Activated naive CD8-positive, alpha-beta T cell treated with anti-CD3 and anti-CD28 coated beads, Interleukin-2, amount 50 U/mL, for 24 hours (primary cell): Measurements from ENCODE around the gene ZBTB8OS.

Experiments
- ATAC-seq: fragments of 150-1000 bp; cut with Tn5 transposase; one replicate; pipeline ENCODE4 v1.10.0; 2021
- DNase-seq: peaks from one replicate; pipeline ENCODE4 v3.0.0; 2021
- H3K27ac Mint-ChIP-seq: one replicate; pipeline ENCODE4 v1.8.0; 2021; ENCODE audit warnings: mild to moderate bottlenecking, mixed read lengths
- H3K27me3 Mint-ChIP-seq: one replicate; pipeline ENCODE4 v1.8.0; 2021; ENCODE audit warnings: mixed read lengths
- H3K36me3 Mint-ChIP-seq: one replicate; pipeline ENCODE4 v1.8.0; 2021; ENCODE audit warnings: low read depth, mixed read lengths
- H3K4me1 Mint-ChIP-seq: one replicate; pipeline ENCODE4 v1.8.0; 2021; ENCODE audit warnings: mixed read lengths
- H3K4me3 Mint-ChIP-seq: one replicate; pipeline ENCODE4 v1.8.0; 2021; ENCODE audit warnings: mild to moderate bottlenecking, moderate library complexity, mixed read lengths
- H3K9me3 Mint-ChIP-seq: one replicate; pipeline ENCODE4 v1.8.0; 2021; ENCODE audit warnings: mixed read lengths

The ZBTB8OS gene

DNA sequence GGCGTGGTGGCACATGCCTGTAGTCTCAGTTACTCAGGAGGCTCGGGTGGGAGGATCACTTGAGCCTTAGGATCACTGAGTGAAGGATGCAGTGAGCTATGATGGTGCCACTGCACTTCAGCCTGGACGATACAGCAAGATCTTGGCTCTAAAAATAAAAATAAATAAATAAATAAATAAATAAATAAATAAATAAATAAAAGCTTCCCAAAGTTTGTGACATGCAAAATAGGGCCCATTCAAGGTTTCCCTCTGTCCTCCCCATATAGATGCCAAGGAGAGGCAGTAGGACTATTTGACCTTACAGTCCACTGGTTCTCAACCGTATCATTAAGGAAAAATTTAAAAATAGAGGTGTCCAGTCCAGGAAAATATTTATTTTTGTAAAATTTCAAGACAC, 41.2 kb downstream of the ZBTB8OS start:
- no peaks in the 10 kb centered on the region for H3K27me3 Mint-ChIP-seq
- DNase-seq: no peak
- no peak overlapping the region for H3K27ac Mint-ChIP-seq
- no peak for ATAC-seq
- no peak overlapping the region for H3K4me3 Mint-ChIP-seq
- no peaks in the 10 kb centered on the region for H3K36me3 Mint-ChIP-seq
- peaks cover 5% of the 10 kb centered on the region for H3K4me1 Mint-ChIP-seq
- H3K9me3 Mint-ChIP-seq: no peaks in the 10 kb centered on the region

- no peaks in the 10 kb centered on the region for H3K36me3 Mint-ChIP-seq
- H3K4me1 Mint-ChIP-seq: no peaks in the 10 kb centered on the region
- ATAC-seq (no peak), DNase-seq (no peak)
- no peak overlapping the region for H3K27ac Mint-ChIP-seq
- H3K9me3 Mint-ChIP-seq: no peaks in the 10 kb centered on the region
- no peak overlapping the region for H3K4me3 Mint-ChIP-seq
- no peaks in the 10 kb centered on the region for H3K27me3 Mint-ChIP-seq
Measured at GRCh38 chr1:32606565-32607371, 43.6 kb downstream of the ZBTB8OS start.

GRCh38 chr1:32605711-32606424, 44.5 kb downstream of the ZBTB8OS start:
- Mint-ChIP-seq H3K27ac (no peak overlapping the region), H3K9me3 (no peaks in the 10 kb centered on the region), H3K36me3 (no peaks in the 10 kb centered on the region), H3K4me3 (no peak overlapping the region), H3K4me1 (no peaks in the 10 kb centered on the region), H3K27me3 (no peaks in the 10 kb centered on the region)
- DNase-seq: no peak
- ATAC-seq: no peak

DNA sequence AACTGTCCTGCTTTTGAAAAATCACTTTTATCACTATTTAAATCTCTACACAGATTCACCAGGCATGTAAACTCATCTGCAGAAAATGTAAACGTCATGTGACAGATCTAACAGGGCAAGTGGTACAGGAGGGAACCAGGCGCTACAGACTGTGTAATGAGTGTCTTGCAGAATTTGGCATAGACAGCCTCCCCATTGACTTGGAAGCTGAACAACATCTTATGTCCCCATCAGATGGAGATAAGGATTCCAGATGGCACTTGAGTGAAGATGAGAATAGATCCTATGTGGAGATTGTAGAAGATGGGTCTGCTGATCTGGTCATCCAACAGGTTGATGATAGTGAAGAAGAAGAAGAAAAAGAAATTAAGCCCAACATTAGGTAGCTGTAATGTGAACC, 50.3 kb downstream of the ZBTB8OS start:
- DNase-seq (no peak), ATAC-seq (no peak)
- H3K36me3 Mint-ChIP-seq: no peaks in the 10 kb centered on the region
- no peak overlapping the region for H3K27ac Mint-ChIP-seq
- H3K27me3 Mint-ChIP-seq: no peaks in the 10 kb centered on the region
- H3K4me3 Mint-ChIP-seq: no peak overlapping the region
- no peaks in the 10 kb centered on the region for H3K4me1 Mint-ChIP-seq
- H3K9me3 Mint-ChIP-seq: no peaks in the 10 kb centered on the region

- no peak for DNase-seq
- H3K4me1 Mint-ChIP-seq: no peaks in the 10 kb centered on the region
Measured at GRCh38 chr1:32592943-32593342, 57.4 kb downstream of the ZBTB8OS start.

GRCh38 chr1:32580348-32581017, 69.9 kb downstream of the ZBTB8OS start:
- ATAC-seq (no peak), DNase-seq (no peak)
- no peaks in the 10 kb centered on the region for H3K36me3 Mint-ChIP-seq
- H3K27ac Mint-ChIP-seq: no peak overlapping the region
- H3K9me3 Mint-ChIP-seq: no peaks in the 10 kb centered on the region
- H3K4me3 Mint-ChIP-seq: no peak overlapping the region
- H3K4me1 Mint-ChIP-seq: no peaks in the 10 kb centered on the region
- H3K27me3 Mint-ChIP-seq: no peaks in the 10 kb centered on the region

More at GRCh38 chr1:32592943-32593342, 57.4 kb downstream of the ZBTB8OS start:
- no peak for ATAC-seq
- Mint-ChIP-seq H3K36me3 (no peaks in the 10 kb centered on the region), H3K9me3 (no peaks in the 10 kb centered on the region), H3K27me3 (no peaks in the 10 kb centered on the region), H3K4me3 (no peak overlapping the region), H3K27ac (no peak overlapping the region)
